Breast epithelium (tissue), 4 donors: ENCODE measurements around the gene LAMTOR3. TPM values are rescaled to one million over a fixed set of nuclear protein-coding genes. Genes with fewer than 3 reads are reported as not detected.
A peak's percentile ranks its signal among the peaks of the same experiment; 100 is the strongest.

Source experiments
- DNase-seq, 2 donors: peaks; one replicate each; pipeline ENCODE4 v3.0.0-alpha.2; 2019; ENCODE audit warnings: low spot score in 2 of 2
- H3K27ac ChIP-seq, 2 donors: fragments of 200-600 bp; sonication (generic) in 1 of 2; one replicate each; pipeline ENCODE4 v1.5.1; 2016 to 2019; ENCODE audit warnings: mild to moderate bottlenecking in 1 of 2
- H3K27me3 ChIP-seq, 2 donors: fragments of 200-600 bp; sonication (generic) in 1 of 2; one replicate each; pipeline versions ENCODE4 v1.5.1 to v1.6.0; 2017 to 2019; ENCODE audit warnings: control low read depth in 1 of 2, mild to moderate bottlenecking in 1 of 2
- H3K36me3 ChIP-seq: fragments of 200-600 bp; one replicate; pipeline ENCODE4 v1.5.1; 2019
- H3K4me1 ChIP-seq, 2 donors: fragments of 200-600 bp; sonication (generic); one replicate each; pipeline ENCODE4 v1.5.1; 2016 to 2019; ENCODE audit warnings: control low read depth in 1 of 2
- H3K4me3 ChIP-seq, 3 donors: fragments of 200-600 bp; sonication (generic); 1 replicate in 2 of 3; 2 replicates in 1 of 3; pipeline ENCODE4 v1.5.1; 2016 to 2019; ENCODE audit warnings: mild to moderate bottlenecking in 3 of 3, moderate library complexity in 2 of 3
- H3K9me3 ChIP-seq, 2 donors: fragments of 200-600 bp; sonication (generic) in 1 of 2; one replicate each; pipeline ENCODE4 v1.5.1; 2016 to 2019; ENCODE audit warnings: control low read depth in 1 of 2
- POLR2A ChIP-seq: fragments of 450-650 bp; IDR thresholded peaks from one replicate; pipeline ENCODE4 v1.6.1; 2016; ENCODE audit warnings: antibody characterized with exemption, mild to moderate bottlenecking, moderate library complexity
- POLR2AphosphoS5 ChIP-seq, 3 donors: sonication (generic); formaldehyde crosslinking; IDR thresholded peaks; one replicate each; pipeline ENCODE4 v1.6.1; 2017; ENCODE audit warnings: antibody characterized with exemption in 3 of 3
- intact Hi-C: fragments of 100-400 bp; cut with DNase I; formaldehyde crosslinking; loops from one replicate; pipeline ENCODE4 v1.15.1; 2023; ENCODE audit warnings: low total_unique reads
- total RNA-seq, 3 donors: library from RNA; depleted of rRNA; stranded (reverse); fragments of >200 nt; gene quantifications; one replicate each; pipeline ENCODE4 v1.1.0, GENCODE V29; 2016
- TF ChIP-seq, protein P1 (sequence below), 3 donors: fragments of 450-650 bp; IDR thresholded peaks; one replicate each; pipeline ENCODE4 v1.5.1; 2016 to 2017; ENCODE audit warnings: antibody characterized with exemption in 3 of 3, mild to moderate bottlenecking in 3 of 3, moderate library complexity in 3 of 3

LAMTOR3 gene
- total RNA-seq, 3 donors from 2014 or later = 40.6 to 79.3 (median 44.0) TPM

- TF ChIP-seq POLR2A (no peak), POLR2AphosphoS5 (IDR thresholded peaks at IDR 0.05) (no peak)
- TF ChIP-seq, protein P1, sequence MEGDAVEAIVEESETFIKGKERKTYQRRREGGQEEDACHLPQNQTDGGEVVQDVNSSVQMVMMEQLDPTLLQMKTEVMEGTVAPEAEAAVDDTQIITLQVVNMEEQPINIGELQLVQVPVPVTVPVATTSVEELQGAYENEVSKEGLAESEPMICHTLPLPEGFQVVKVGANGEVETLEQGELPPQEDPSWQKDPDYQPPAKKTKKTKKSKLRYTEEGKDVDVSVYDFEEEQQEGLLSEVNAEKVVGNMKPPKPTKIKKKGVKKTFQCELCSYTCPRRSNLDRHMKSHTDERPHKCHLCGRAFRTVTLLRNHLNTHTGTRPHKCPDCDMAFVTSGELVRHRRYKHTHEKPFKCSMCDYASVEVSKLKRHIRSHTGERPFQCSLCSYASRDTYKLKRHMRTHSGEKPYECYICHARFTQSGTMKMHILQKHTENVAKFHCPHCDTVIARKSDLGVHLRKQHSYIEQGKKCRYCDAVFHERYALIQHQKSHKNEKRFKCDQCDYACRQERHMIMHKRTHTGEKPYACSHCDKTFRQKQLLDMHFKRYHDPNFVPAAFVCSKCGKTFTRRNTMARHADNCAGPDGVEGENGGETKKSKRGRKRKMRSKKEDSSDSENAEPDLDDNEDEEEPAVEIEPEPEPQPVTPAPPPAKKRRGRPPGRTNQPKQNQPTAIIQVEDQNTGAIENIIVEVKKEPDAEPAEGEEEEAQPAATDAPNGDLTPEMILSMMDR (IDR thresholded peaks at IDR 0.05) = no peak
- no peaks in the 10 kb centered on the region for H3K9me3 ChIP-seq
- no peaks in the 10 kb centered on the region for H3K27me3 ChIP-seq
- H3K36me3 ChIP-seq = no peaks in the 10 kb centered on the region
- DNase-seq = no peak
- H3K27ac ChIP-seq = peak overlapping the region in 1 of 2 donors; percentile 17
- no peaks in the 10 kb centered on the region for H3K4me1 ChIP-seq
- no peak overlapping the region for H3K4me3 ChIP-seq
- intact Hi-C loops = no loop called here
Measured at GRCh38 chr4:99846891-99847290, 47.3 kb downstream of the LAMTOR3 start.

DNA sequence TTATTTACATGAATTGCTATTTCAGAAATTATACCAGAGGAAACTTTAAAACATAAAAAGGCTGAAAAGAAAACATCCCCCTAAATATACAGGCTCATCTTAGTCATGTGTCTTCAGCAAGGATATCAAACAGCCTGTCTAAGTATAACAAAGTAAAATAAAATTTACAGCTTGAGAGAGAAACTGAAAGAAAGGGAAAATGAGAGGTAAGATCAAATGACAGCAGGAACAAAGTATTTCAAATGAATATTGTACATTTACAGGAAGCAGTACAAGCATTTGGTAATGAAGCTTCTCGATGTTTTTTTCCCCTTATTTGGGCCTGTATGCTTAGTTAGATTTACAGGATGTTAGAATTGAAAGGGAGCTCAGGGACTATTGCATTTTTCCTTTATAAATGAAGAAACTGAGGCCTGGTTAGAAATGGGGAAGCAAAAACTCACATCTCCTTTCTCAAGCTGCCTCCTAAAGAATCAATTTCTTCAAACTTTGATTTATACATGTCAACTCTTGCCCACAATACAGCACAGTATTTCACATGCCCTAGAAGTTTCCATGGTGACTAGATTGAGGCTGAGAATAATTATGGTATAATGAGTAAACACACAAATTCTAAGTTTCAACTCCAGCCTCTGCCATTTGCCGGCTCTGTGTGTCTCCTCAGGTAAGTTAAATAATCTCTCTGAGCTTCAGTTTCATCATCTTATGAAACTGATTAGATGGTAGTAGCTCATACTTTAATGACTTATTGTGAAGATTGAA lies 48.3 kb downstream of the LAMTOR3 start:
- intact Hi-C loops = no loop called here
- Histone ChIP-seq H3K4me3 (no peak overlapping the region), H3K36me3 (no peaks in the 10 kb centered on the region), H3K9me3 (no peaks in the 10 kb centered on the region), H3K27ac (no peak overlapping the region), H3K4me1 (no peaks in the 10 kb centered on the region), H3K27me3 (no peaks in the 10 kb centered on the region)
- TF ChIP-seq, protein P1 (IDR thresholded peaks at IDR 0.05) = no peak
- no peak for TF ChIP-seq POLR2AphosphoS5 (IDR thresholded peaks at IDR 0.05)
- TF ChIP-seq POLR2A = no peak
- DNase-seq = no peak

- H3K4me1 ChIP-seq = no peaks in the 10 kb centered on the region
- intact Hi-C loops = no loop called here
- no peaks in the 10 kb centered on the region for H3K36me3 ChIP-seq
- no peaks in the 10 kb centered on the region for H3K9me3 ChIP-seq
- H3K27me3 ChIP-seq = no peaks in the 10 kb centered on the region
- H3K4me3 ChIP-seq = no peak overlapping the region
- TF ChIP-seq, protein P1 (IDR thresholded peaks at IDR 0.05) = no peak
- no peak for TF ChIP-seq POLR2AphosphoS5 (IDR thresholded peaks at IDR 0.05)
- TF ChIP-seq POLR2A = no peak
- no peak overlapping the region for H3K27ac ChIP-seq
- DNase-seq = no peak
Measured at GRCh38 chr4:99845179-99845578, 49.0 kb downstream of the LAMTOR3 start.

DNA sequence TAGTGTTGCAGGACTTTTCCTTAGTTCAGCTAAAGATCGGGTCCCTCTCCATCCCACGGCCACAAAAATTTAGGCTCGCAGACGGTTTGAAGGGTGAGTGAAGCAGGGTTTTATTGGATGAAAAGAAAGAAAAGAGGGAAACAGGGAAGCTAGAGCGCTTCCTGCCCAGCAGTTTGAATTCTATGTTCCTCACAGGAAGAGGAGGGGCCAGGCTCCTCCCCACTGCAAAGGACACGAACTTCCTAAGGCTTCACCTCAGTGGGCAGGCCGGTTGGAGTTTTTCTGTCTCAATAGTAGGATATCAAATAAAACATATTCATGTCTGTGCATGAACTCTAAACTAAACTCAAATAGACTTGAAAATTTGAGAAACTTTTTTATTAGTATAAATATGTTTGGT lies 50.2 kb downstream of the LAMTOR3 start:
- H3K36me3 ChIP-seq = no peaks in the 10 kb centered on the region

DNA sequence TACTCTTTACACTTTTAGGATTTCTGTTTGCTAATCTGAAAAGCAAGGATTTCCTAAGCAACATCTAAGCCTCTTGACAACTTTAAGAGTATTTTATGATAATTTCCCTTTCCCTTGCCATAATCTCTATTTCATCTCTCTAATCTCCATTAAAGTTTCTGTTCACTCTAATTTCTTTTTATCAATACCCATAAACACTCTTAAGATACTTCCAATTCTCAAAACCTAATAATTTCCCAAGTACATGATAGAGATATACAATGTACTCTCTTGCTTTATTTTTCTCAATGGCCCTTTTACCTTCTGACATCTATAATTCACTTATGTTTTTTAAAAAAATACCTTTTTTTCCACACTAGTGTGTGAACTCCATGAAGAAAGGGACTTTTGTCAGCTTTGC lies 50.8 kb downstream of the LAMTOR3 start:
- Histone ChIP-seq H3K27me3 (no peaks in the 10 kb centered on the region), H3K36me3 (no peaks in the 10 kb centered on the region), H3K9me3 (no peaks in the 10 kb centered on the region), H3K4me3 (no peak overlapping the region), H3K27ac (no peak overlapping the region), H3K4me1 (no peaks in the 10 kb centered on the region)
- no peak for TF ChIP-seq POLR2A
- TF ChIP-seq POLR2AphosphoS5 (IDR thresholded peaks at IDR 0.05) = no peak
- TF ChIP-seq, protein P1 (IDR thresholded peaks at IDR 0.05) = no peak
- intact Hi-C loops = no loop called here
- DNase-seq = no peak

More for the DNA sequence above, 50.2 kb downstream of the LAMTOR3 start:
- H3K4me1 ChIP-seq = no peaks in the 10 kb centered on the region
- TF ChIP-seq, protein P1 (IDR thresholded peaks at IDR 0.05) = no peak
- no peak for TF ChIP-seq POLR2A
- TF ChIP-seq POLR2AphosphoS5 (IDR thresholded peaks at IDR 0.05) = no peak
- H3K4me3 ChIP-seq = no peak overlapping the region
- intact Hi-C loops = no loop called here
- H3K27me3 ChIP-seq = no peaks in the 10 kb centered on the region
- H3K9me3 ChIP-seq = no peaks in the 10 kb centered on the region
- DNase-seq = no peak
- H3K27ac ChIP-seq = no peak overlapping the region
